Left forelimb (tissue), 1 donor: ENCODE results near the gene IFT74.
"Not testable (repeated sequence)": the region's sequence is repeated elsewhere in the genome, so short reads cannot be mapped to it uniquely, and the experiment has no call there.

Experiments
- DNase-seq: peaks from one replicate; pipeline ENCODE4 v3.0.0-alpha.2; 2018; ENCODE audit warnings: low spot score

IFT74 gene

GRCh38 chr9:27073841-27074728 lies 117.9 kb downstream of the IFT74 start:
- no peak for DNase-seq

DNA sequence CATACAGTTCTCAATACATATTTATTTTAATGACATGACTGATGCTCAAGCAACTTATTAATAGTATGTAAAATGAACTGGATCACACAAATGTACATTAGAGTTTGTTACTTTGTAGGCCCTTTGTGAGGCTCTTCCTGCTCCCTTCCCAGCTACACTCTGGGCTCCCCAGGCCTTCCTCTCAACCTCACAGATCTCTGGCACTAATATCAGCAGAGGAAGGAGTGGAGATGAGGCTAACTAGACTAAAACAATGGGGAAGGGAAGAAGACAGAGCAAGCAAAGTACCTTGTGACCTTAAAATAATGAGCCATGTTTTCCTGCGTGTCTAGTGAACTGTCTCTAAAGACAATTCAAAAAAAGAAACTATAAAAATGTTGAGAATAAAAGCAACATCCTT lies 122.5 kb downstream of the IFT74 start:
- DNase-seq = no peak

- no peak for DNase-seq
These were observed 129.2 kb downstream of the IFT74 start for GRCh38 chr9:27085456-27085855.

DNA sequence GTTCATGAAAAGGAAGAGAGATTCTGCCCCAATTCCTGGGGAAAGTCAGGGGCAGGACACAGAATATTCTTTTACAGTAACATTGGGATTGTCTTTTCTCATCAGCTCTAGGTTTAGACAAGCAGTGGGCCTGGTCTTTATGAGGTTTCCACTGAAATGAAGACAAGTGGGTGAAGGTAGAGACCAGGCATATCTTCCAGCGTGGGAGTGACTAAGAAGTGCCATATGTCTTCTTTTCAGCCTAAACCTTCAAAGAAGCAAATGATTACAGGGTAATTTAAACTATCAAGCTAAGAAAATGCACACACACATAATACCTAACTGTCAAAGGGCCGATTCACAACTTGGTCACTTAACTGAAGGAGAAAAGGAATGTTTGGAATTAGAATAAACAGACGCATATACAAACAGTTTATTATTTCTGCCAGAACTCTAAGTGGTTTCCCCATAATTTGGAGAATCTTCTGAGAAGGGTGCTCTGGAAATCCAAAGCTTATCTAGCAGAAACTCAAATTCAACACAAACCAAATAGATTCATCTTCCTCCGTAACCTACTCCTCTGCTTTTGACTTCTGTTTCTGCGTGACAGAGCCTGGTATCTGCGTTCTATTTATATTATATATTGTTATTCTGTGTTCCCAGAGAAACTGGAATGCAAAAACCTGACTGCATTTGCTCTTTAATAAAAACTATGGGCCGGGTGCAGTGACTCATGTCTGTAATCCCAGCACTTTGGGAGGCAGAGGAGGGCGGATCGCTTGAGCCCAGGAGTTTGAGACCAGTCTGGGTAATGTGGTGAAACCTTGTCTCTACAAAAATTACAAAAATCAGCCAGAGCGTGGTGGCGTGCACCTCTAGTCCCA lies 130.8 kb downstream of the IFT74 start:
- no peak for DNase-seq

GRCh38 chr9:27088981-27089380 lies 132.8 kb downstream of the IFT74 start:
- no peak for DNase-seq

GRCh38 chr9:27089706-27090105 lies 133.5 kb downstream of the IFT74 start:
- no peak for DNase-seq

- no peak for DNase-seq
These were observed 134.0 kb downstream of the IFT74 start for GRCh38 chr9:27090231-27090630.

DNA sequence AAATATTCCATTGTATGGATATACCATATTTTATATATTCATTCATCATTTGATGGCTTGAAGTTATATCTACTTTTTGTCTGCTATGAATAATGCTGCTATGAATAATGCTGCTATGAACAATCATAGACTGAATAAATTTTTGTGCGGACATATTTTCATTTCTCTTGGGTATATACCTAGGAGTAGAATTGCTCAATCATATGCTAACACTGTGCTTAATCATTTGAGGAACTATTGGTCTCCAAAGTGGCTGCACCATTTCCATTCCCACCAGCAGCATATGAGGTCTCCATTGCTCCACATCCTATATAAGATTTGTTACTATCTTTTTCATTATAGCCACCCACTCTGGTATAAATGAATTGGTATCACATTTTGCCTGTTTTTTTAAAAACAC lies 134.5 kb downstream of the IFT74 start:
- DNase-seq = no peak

- DNase-seq = not testable (repeated sequence)
These were observed 136.3 kb downstream of the IFT74 start for GRCh38 chr9:27092496-27092895.

- DNase-seq = not testable (repeated sequence)
These were observed 137.3 kb downstream of the IFT74 start for GRCh38 chr9:27093384-27094067.

GRCh38 chr9:27094640-27095298 lies 138.6 kb downstream of the IFT74 start:
- no peak for DNase-seq

- DNase-seq = no peak
These were observed 151.0 kb downstream of the IFT74 start for GRCh38 chr9:27107241-27107640.

DNA sequence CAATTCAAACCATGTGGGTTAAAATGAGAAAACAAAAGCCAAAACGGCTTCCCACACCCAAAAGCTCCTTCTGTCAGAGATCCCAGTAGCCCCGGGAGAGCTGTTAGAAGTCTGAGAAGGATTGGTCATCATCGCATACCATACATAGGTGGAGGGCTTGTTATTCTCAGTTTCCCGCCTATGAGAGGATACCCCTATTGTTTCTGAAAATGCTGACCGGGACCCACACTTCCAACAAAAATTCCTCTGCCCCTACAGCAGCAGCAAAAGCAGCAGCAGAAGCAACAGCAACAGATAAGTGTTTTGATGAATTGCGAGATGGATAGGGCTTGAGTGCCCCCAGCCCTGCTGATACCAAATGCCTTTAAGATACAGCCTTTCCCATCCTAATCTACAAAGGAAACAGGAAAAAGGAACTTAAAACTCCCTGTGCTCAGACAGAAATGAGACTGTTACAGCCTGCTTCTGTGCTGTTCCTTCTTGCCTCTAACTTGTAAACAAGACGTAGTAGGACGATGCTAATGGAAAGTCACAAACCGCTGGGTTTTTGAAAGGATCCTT lies 152.8 kb downstream of the IFT74 start, which contains the start of gene TEK:
Gene TEK, plus strand, starts transcription at position 245 of the 561 bp plus-strand sequence. CDS start 366 bp downstream, outside the sequence.
- no peak for DNase-seq

DNA sequence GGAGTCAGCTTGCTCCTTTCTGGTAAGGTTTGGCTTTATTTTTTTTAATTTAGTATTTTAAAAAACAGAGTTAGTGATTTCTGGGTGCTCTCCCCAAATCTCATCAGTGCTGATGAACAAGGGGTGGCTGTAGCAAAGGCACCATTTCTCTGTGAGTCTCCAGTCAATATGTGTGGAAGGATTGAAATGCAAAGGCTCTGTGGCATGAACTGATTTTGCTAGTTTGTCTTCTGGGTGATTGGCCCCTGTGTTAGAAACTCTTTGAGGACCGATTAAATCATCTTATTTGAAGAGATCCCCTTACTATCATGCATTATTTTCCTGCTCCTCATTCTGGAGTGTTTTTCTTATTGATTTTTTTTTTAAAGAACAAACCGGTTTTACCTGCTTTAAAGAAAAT lies 153.4 kb downstream of the IFT74 start:
- DNase-seq = no peak

DNA sequence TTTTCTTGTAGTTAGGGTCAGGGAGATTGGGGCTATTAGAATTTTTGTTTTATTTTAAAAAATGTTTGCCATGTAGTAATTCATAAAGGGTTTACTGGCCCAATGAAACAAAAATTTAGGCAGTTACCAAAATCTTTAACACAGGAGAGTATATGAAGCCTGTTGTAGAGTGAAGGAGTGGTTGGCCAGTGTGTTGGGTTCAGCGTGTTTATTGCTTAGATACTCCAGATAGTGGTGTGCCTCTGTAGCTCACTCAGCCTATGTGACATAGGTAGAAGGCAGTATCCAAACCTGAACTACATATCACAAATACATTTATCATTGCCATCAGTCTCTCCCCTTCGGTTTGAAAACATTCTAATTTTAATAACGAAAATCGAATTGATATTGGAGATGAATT lies 154.0 kb downstream of the IFT74 start:
- no peak for DNase-seq

DNA sequence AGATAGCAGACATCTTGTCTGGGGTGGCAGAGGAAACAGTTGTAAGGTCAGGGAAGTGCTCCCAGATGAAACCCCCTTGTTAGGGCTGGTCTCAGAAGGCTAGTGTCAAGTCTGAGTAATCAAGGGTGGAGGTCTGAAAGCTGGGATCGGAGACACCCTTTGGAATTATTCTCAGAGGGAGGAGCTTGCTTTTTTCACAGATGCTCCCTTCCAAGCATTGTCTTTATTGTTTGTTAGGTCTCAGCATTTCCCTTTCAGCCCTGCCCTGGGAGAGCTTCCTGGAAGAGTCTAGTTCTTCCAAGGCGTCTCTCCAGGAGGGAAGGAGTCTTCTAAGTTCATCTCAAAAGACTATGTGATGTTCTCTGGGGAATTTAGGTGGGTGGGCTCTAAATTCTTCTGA lies 156.0 kb downstream of the IFT74 start:
- DNase-seq = no peak
